HepG2 (cell line): ENCODE measurements around the gene C19orf38. TPM values are rescaled to one million over a fixed set of nuclear protein-coding genes. Genes with fewer than 3 reads are reported as not detected.
A peak's percentile ranks its signal among the peaks of the same experiment; 100 is the strongest.

Experiments
- BORCS8-MEF2B ChIP-seq: sonication (generic); formaldehyde crosslinking; IDR thresholded peaks from 2 replicates; pipeline ENCODE4 v1.8.0; 2022; ENCODE audit warnings: mild to moderate bottlenecking, missing genetic modification reagents
- POLR2AphosphoS5 ChIP-seq: IDR thresholded peaks from 2 replicates; pipeline ENCODE4 v1.6.1; 2012; ENCODE audit warnings: low read depth, low read length
- TEAD3 ChIP-seq: optimal IDR thresholded peaks from 2 replicates; pipeline ENCODE3; 2016; ENCODE audit warnings: borderline replicate concordance
- ZNF317 ChIP-seq: sonication (generic); formaldehyde crosslinking; IDR thresholded peaks from 2 replicates; pipeline ENCODE4 v1.5.0; 2020; ENCODE audit warnings: mild to moderate bottlenecking, missing genetic modification reagents
- ZNF605 ChIP-seq: sonication (generic); formaldehyde crosslinking; IDR thresholded peaks from 2 replicates; pipeline ENCODE4 v1.8.0; 2022; ENCODE audit warnings: mild to moderate bottlenecking, missing genetic modification reagents
- ZNF672 ChIP-seq: sonication (generic); formaldehyde crosslinking; IDR thresholded peaks from 2 replicates; pipeline ENCODE4 v1.8.1; 2022; ENCODE audit warnings: missing genetic modification reagents
- ZNF792 ChIP-seq: IDR thresholded peaks from 2 replicates; pipeline ENCODE4 v1.6.1; 2016
- polyA plus RNA-seq, 8 experiments: library from polyadenylated mRNA; depleted of rRNA in 3 of 8; stranded (reverse) in 7 of 8; unstranded in 1 of 8; fragments of >200 nt; fragmentation: Illumina TruSeq in 4 of 8; extraction: Trizol in 4 of 8; gene quantifications; 2 replicates each; pipeline versions ENCODE4 v1.2.1 to v1.2.3, GENCODE V29; 2011 to 2016; ENCODE audit warnings: low read depth in 4 of 8, missing spikeins in 1 of 8, mixed read lengths in 1 of 8; ENCODE audit not compliant: insufficient read depth in 1 of 8
- total RNA-seq, 5 experiments: library from RNA; depleted of rRNA; stranded (reverse); fragments of >200 nt; fragmentation: Illumina TruSeq; extraction: Trizol; gene quantifications; 2 replicates each; pipeline ENCODE4 v1.2.3, GENCODE V29; 2016; ENCODE audit warnings: low read depth in 1 of 5
- TF ChIP-seq, protein P1 (sequence below): sonication (generic); formaldehyde crosslinking; IDR thresholded peaks from 2 replicates; pipeline ENCODE4 v1.5.1; 2020; ENCODE audit warnings: mild to moderate bottlenecking, missing genetic modification reagents, moderate library complexity
- TF ChIP-seq, protein P2 (sequence below): sonication (generic); formaldehyde crosslinking; IDR thresholded peaks from 2 replicates; pipeline ENCODE4 v1.4.0; 2020; ENCODE audit warnings: missing genetic modification reagents
- TF ChIP-seq, protein P3 (sequence below): sonication (generic); formaldehyde crosslinking; IDR thresholded peaks from 2 replicates; pipeline ENCODE4 v1.4.0; 2020; ENCODE audit warnings: missing genetic modification reagents, borderline replicate concordance
- TF ChIP-seq, protein P4 (sequence below): sonication (generic); formaldehyde crosslinking; IDR thresholded peaks from 2 replicates; pipeline ENCODE4 v1.9.0; 2021; ENCODE audit warnings: missing genetic modification reagents, borderline replicate concordance
- TF ChIP-seq, protein P5 (sequence below): sonication (generic); formaldehyde crosslinking; IDR thresholded peaks from 2 replicates; pipeline ENCODE4 v1.5.1; 2020; ENCODE audit warnings: missing genetic modification reagents, mild to moderate bottlenecking, borderline replicate concordance

Gene C19orf38
- total and polyA plus RNA-seq, 2 of the 13 experiments (the other 11 are each of a cell fraction or from before 2014, with no cell fraction given): 0.11 TPM; not detected in 1

DNA sequence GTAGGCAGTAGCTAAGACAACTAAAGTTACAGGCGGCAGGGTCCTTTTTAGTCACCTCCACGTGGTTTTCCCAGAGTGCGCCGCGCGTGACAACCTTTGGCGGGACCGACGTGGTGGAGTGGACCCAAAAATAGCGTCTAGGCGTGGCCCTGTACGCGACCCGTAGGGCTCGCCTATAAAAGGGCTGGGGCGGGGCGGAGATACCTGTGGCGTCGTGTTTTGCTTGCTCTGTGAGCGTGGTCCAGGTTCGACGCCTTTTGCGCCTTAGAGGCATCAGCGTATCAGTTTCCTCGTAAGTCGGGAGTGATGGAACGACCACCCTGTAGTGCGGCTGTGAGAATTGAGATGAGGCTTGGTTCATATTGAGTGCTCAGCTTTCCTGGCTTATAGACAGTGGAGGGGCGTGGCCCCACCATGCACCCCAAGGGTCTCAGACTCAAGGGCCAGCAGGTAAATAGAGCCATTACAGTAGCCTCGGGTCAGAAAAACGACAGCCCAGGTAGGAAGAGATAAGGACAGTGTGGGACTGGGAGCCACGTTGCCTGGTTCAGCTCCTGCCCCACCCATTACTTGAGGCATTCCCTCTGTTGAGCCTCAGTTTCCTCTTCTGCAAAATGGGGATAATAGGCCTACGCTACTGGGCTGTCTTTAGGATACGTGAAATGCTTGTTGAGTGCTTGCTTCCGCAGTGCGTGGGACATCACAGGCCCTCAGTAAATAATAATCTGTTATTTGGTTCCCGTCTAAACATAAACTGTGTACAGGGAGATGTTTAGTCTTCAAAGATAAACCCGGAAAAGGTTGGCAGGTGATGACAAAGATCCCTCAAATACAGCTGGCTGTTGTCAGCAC lies 11.5 kb upstream of the C19orf38 start (continued):
- TF ChIP-seq, protein P1, sequence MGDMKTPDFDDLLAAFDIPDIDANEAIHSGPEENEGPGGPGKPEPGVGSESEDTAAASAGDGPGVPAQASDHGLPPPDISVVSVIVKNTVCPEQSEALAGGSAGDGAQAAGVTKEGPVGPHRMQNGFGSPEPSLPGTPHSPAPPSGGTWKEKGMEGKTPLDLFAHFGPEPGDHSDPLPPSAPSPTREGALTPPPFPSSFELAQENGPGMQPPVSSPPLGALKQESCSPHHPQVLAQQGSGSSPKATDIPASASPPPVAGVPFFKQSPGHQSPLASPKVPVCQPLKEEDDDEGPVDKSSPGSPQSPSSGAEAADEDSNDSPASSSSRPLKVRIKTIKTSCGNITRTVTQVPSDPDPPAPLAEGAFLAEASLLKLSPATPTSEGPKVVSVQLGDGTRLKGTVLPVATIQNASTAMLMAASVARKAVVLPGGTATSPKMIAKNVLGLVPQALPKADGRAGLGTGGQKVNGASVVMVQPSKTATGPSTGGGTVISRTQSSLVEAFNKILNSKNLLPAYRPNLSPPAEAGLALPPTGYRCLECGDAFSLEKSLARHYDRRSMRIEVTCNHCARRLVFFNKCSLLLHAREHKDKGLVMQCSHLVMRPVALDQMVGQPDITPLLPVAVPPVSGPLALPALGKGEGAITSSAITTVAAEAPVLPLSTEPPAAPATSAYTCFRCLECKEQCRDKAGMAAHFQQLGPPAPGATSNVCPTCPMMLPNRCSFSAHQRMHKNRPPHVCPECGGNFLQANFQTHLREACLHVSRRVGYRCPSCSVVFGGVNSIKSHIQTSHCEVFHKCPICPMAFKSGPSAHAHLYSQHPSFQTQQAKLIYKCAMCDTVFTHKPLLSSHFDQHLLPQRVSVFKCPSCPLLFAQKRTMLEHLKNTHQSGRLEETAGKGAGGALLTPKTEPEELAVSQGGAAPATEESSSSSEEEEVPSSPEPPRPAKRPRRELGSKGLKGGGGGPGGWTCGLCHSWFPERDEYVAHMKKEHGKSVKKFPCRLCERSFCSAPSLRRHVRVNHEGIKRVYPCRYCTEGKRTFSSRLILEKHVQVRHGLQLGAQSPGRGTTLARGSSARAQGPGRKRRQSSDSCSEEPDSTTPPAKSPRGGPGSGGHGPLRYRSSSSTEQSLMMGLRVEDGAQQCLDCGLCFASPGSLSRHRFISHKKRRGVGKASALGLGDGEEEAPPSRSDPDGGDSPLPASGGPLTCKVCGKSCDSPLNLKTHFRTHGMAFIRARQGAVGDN: peak; percentile 100
- TF ChIP-seq, protein P2, sequence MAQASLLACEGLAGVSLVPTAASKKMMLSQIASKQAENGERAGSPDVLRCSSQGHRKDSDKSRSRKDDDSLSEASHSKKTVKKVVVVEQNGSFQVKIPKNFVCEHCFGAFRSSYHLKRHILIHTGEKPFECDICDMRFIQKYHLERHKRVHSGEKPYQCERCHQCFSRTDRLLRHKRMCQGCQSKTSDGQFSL (CRISPR knock-in tag): peak; percentile 36
- TF ChIP-seq, protein P3, sequence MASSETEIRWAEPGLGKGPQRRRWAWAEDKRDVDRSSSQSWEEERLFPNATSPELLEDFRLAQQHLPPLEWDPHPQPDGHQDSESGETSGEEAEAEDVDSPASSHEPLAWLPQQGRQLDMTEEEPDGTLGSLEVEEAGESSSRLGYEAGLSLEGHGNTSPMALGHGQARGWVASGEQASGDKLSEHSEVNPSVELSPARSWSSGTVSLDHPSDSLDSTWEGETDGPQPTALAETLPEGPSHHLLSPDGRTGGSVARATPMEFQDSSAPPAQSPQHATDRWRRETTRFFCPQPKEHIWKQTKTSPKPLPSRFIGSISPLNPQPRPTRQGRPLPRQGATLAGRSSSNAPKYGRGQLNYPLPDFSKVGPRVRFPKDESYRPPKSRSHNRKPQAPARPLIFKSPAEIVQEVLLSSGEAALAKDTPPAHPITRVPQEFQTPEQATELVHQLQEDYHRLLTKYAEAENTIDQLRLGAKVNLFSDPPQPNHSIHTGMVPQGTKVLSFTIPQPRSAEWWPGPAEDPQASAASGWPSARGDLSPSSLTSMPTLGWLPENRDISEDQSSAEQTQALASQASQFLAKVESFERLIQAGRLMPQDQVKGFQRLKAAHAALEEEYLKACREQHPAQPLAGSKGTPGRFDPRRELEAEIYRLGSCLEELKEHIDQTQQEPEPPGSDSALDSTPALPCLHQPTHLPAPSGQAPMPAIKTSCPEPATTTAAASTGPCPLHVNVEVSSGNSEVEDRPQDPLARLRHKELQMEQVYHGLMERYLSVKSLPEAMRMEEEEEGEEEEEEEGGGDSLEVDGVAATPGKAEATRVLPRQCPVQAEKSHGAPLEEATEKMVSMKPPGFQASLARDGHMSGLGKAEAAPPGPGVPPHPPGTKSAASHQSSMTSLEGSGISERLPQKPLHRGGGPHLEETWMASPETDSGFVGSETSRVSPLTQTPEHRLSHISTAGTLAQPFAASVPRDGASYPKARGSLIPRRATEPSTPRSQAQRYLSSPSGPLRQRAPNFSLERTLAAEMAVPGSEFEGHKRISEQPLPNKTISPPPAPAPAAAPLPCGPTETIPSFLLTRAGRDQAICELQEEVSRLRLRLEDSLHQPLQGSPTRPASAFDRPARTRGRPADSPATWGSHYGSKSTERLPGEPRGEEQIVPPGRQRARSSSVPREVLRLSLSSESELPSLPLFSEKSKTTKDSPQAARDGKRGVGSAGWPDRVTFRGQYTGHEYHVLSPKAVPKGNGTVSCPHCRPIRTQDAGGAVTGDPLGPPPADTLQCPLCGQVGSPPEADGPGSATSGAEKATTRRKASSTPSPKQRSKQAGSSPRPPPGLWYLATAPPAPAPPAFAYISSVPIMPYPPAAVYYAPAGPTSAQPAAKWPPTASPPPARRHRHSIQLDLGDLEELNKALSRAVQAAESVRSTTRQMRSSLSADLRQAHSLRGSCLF (CRISPR knock-in tag): no peak
- TF ChIP-seq, protein P4, sequence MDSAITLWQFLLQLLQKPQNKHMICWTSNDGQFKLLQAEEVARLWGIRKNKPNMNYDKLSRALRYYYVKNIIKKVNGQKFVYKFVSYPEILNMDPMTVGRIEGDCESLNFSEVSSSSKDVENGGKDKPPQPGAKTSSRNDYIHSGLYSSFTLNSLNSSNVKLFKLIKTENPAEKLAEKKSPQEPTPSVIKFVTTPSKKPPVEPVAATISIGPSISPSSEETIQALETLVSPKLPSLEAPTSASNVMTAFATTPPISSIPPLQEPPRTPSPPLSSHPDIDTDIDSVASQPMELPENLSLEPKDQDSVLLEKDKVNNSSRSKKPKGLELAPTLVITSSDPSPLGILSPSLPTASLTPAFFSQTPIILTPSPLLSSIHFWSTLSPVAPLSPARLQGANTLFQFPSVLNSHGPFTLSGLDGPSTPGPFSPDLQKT (CRISPR knock-in tag): peak; percentile 23; the same call in 1 of the 2 replicates
- TF ChIP-seq, protein P5, sequence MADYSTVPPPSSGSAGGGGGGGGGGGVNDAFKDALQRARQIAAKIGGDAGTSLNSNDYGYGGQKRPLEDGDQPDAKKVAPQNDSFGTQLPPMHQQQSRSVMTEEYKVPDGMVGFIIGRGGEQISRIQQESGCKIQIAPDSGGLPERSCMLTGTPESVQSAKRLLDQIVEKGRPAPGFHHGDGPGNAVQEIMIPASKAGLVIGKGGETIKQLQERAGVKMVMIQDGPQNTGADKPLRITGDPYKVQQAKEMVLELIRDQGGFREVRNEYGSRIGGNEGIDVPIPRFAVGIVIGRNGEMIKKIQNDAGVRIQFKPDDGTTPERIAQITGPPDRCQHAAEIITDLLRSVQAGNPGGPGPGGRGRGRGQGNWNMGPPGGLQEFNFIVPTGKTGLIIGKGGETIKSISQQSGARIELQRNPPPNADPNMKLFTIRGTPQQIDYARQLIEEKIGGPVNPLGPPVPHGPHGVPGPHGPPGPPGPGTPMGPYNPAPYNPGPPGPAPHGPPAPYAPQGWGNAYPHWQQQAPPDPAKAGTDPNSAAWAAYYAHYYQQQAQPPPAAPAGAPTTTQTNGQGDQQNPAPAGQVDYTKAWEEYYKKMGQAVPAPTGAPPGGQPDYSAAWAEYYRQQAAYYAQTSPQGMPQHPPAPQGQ (CRISPR knock-in tag): no peak
- TF ChIP-seq TEAD3 (no peak), POLR2AphosphoS5 (no peak; the same call in 1 of the 2 replicates), ZNF317 (CRISPR knock-in tag) (peak; percentile 12; the same call in 1 of the 2 replicates), ZNF792 (CRISPR knock-in tag) (no peak; the same call in none of the 2 replicates), BORCS8-MEF2B (CRISPR knock-in tag) (peak; percentile 78), ZNF605 (CRISPR knock-in tag) (peak; percentile 96; the same call in 1 of the 2 replicates), ZNF672 (no peak)
